GM19455 (cell line): ENCODE results near the gene ANKRD34A.

ENCODE experiments used
- ATAC-seq: cut with Tn5 transposase; IDR thresholded peaks from one replicate; pipeline ENCODE4 v1.9.1; 2021; ENCODE audit not compliant: unreplicated experiment

The ANKRD34A gene

DNA sequence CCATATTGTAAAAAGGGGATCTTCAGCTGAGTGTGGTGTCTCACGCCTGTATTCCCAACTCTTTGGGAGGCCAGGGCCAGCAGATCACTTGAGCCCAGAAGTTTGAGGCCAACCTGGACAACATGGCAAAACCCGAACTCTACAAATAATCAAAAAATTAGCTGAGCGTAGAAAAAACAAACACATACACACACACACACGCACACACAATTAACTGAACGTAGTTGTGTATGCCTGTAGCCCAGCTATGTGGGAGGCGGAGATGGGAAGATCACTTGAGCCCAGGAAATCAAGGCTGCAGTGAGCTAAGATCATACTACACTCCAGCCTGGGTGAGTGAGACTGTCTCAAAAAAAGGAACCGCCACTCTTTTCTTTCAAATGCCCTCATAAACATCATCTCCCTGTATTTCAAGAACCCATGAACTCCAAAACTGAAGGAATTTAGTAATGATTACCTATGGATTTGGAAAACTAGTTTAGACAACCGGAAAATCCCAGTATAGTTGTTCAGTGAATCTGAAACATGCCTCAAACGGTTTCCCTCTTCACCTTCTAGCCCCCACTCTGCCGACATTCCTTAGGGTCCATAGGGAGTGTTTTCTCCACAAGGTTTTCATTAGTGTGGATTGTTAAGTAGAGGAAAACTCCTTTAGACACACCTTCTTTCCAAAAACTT, 27.5 kb upstream of the ANKRD34A start:
- no peak for ATAC-seq

GRCh38 chr1:145990249-145990855, 26.0 kb upstream of the ANKRD34A start:
- no peak for ATAC-seq

GRCh38 chr1:145988773-145989172, 24.4 kb upstream of the ANKRD34A start:
- ATAC-seq, result no peak

- no peak for ATAC-seq
Observed at GRCh38 chr1:145987926-145988325, 23.6 kb upstream of the ANKRD34A start.

DNA sequence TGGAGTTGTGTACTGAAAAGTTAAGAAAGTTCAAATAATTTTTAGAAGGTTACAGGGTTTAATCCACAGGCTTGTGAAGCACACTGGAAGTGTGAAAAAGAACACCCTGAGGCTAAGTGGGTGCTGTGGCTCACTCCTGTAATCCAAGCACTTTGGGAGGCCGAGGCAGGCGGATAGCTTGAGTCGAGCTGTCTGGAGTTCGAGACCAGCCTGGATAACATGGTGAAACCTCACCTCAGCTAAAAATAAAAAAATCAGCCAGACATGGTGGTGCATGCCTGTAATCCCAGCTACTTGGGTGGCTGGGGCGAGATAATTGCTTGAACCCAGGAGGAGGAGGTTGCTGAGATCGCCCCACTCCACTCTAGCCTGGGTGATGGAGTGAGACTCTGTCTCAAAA, 22.2 kb upstream of the ANKRD34A start:
- no peak for ATAC-seq

GRCh38 chr1:145985502-145986439, 21.4 kb upstream of the ANKRD34A start:
- no peak for ATAC-seq

GRCh38 chr1:145985129-145985501, 20.7 kb upstream of the ANKRD34A start:
- ATAC-seq, result no peak

DNA sequence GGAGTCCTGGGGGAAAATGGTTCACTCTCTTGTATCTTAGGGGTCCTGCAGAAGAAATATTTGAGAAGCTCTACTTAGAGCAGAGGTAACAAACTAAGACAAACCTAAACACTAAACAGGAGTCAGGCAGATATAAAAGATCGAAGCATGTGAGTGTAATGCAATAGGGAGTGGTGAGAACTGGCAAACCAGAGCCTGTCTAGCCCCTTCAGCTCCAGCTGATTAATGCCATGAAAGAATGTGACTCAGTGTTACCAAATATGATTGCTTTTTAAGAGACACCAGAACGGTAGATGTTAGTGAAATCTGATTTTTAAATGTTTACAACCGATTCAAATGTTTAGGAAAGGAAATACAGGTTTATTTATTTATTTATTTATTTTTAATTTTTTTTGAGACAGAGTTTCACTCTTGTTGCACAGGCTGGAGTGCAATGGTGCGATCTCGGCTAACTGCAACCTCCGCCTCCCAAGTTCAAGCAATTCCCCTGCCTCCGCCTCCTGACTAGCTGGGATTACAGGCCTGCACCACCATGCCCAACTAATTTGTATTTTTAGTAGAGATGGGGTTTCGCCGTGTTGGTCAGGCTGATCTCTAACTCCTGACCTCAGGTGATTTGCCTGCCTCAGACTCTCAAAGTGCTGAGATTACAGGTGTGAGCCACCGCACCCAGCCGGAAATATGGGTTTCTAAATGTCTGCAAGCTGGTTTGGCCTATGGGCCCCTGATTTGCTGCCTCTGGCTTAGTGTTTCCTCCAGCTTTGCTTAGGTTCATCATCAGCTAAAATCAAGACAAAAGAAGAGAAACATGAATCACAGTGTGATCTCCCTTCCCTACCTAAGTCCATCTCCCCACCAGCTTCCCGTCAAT, 19.8 kb upstream of the ANKRD34A start:
- ATAC-seq, result no peak

- no peak for ATAC-seq
Observed at GRCh38 chr1:145983206-145983675, 18.9 kb upstream of the ANKRD34A start.

DNA sequence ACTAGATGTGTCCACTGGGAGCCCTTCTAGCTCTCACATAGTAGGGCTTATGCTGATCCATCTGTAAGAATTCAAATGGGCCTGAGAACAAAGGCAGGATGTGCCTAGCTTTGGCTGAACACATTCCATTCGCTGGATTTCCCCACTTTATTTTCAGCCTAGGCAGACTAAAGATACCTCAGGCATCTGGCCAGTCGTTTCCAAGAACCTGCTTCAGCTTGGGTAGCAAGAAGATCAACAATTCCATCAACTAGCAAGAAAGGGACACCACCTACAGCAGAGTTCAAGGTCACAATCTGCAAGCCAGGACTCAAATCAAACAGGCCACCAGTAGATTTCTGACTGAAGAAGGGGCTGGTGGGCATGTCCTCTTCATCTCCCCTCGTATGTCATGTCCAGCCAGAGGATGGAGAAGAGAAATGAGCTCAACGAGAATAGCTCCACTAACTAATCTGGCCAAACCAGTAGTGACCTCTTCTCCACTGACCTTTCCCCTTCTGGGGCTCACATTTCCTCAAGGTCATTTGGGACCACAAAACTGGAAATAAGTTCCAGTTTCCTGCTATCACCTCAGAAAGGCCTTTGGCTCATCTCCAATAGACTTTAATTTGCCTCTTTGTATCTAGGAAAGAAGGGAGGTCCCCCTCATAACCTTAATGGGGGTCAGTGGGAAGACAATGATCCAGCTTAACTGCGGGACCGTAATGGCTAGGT, 17.8 kb upstream of the ANKRD34A start:
- ATAC-seq, result no peak

- no peak for ATAC-seq
Observed at GRCh38 chr1:145980457-145980994, 16.2 kb upstream of the ANKRD34A start.

GRCh38 chr1:145979746-145980456, 15.5 kb upstream of the ANKRD34A start:
- ATAC-seq, result no peak

DNA sequence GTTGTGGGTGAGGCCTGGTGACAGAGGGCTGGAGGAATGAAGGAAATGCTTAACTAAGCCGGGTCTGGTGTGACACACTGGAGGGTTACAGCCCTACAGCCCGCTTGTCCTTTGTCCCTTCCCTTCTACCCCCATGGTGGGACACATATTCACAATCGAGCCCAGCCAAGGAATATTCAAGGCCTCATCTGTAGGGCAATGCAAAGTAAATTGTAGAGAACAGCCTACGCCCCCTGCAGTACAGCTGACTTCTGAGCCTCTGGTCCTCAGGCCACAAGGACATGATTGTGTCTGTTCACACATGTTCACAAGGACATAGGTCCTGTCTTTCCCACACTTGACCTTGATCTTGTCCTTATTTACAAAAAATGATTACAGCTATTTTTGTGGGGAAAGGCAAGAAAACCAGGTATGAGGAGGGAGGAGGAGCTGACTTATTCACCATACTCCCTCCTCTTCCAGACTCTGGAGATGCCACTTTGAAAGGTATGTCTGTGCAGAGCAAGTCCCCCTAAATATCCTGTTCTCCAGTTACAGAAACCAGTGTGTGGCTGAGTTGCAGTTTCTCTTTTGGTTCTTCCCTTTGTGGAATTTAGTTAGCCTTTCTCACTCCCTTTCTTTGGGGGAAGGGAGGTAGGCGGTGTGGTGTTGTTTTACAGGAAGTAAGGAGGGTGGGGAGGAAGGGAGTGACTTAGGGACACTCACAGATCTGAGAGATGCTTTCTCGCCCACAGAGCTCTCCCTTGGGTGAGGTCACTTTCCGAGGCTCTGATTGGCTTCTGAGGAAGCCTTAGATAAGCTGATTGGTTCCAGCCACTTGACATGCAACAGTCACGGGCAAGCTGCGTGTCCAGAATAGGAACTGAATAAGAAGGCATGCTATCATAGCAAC, 14.7 kb upstream of the ANKRD34A start:
- ATAC-seq, result peak; percentile 97

DNA sequence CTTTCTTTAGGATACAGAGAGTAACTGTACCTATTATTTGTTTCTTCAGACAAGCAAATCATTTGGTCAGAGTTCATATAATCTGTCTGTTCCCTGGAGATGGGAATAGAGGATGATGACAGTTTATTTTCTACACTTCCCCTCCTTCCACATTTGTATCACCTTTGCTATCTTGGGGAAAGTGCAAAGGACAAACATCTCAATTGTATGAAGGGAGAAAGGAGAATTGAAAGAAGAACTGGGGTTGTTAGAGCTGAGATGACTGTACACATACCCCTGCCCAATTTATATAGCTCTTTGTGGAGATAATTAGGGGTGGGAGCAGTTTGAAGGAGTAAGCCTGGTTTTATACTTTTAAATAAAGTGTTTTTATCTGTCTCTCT, 14.1 kb upstream of the ANKRD34A start:
- no peak for ATAC-seq

GRCh38 chr1:145977486-145978470, 13.4 kb upstream of the ANKRD34A start:
- no peak for ATAC-seq

- ATAC-seq, result no peak
Observed at GRCh38 chr1:145977016-145977415, 12.6 kb upstream of the ANKRD34A start.

DNA sequence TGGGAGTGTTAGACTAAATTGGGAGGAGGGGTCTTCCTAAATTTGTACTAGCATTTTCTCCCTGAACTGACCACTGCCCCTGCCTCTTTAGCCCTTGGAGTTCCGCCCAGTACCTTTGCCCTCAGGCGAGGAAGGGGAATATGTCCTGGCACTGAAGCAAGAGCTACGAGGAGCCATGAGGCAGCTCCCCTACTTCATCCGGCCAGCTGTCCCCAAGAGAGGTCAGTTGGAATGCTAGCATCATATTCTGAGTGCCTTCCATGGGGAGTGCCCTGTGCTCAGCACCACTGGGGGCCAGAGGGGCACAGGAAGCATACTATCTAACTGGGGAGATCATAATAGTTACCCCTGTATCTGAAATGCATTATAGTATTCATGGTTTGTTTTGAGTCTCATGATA, 10.8 kb upstream of the ANKRD34A start:
- ATAC-seq, result no peak
